AML-193 (cell line): ENCODE data around the gene LONRF2.
A peak's percentile ranks its signal among the peaks of the same experiment; 100 is the strongest.

Source experiments
- DNase-seq, 2 experiments: peaks; one replicate each; lab custom pipeline; 2025; lab: John Stamatoyannopoulos, UW

The LONRF2 gene

DNA sequence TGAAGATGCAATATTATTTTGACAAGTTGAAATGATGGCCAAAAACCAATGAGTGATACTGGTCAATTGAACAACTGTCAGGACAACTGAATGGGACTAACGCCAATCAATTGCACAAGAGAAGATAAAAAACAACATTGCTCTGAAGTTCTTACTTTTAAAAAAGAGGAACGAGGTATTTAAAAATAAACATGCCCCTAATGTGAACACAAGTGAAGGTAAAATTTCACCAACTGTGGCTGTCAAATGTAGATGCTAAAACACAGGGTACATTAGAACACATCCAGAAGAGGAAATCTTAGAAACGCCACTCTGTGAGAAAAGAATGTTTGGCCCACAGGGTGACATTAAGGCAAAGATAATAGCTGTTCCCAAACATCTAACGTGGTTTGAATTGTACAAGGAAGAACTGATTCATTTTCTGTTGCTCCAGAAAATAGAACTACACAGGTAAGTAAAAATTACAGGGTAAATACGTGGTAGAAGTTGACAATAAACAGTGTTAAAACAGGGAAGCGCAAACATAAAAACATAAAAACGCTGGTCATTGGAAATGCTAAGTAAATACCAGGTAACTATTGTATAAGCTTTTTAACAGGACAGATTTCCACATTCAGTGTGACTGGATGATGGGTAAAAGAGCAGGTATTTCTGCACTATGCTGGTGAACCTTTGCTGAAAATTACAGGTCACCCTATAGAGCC, 20.3 kb downstream of the LONRF2 start:
- no peak for DNase-seq

DNA sequence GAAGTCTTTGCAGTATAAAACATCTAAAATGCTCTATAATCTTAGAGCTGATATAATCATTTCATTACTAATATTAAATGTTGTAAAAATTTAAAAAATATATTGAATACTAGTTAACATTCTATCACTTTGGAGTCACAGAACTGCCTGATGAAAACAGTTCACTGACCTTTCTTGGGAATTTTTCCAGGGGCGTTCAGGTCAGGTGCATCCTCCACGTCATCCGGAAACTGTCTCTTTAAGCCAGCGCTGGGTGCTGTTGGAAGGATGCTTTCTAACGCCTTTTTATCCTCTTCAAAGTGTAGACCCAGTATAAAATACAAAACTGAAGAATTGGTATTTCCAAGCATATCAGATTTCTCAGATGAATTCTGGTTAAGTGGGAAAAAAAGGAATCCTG, 22.8 kb downstream of the LONRF2 start:
- no peak for DNase-seq

DNA sequence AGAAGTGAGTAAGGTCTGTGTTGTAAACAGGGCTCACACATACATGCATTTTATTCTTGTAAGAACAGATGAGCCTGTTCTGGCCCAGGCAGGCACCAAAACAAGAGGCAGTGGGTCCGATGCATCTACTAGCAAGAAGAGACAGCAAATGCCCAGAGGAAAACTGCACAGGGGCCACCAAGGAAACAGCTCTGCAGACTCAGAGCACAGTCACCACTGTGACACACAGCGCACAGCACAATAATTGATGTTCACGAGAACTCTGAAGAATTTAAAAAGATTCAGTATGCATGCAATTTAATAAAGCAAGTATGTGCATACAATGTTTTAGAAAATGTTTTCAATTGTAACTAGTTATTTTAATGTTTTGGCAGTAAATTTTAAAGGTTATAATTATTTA, 24.8 kb downstream of the LONRF2 start:
- no peak for DNase-seq

DNA sequence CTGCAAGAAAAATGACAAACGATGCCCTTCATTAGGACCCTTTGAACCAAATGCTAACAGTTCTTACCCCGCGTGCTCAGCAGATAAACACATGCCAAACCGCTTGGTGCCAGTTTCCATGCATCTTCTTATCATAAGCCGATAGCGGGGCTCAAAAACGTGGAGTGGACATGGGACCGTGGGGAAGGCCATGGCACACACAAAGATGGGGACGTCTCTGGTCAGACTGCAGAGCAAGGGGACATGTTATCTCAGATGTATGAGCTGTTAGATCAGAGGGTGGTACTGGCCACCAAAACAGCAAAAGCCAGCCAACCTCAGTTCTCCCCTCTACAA, 28.2 kb downstream of the LONRF2 start:
- DNase-seq, result no peak

GRCh38 chr2:100293341-100294161, 28.8 kb downstream of the LONRF2 start:
- DNase-seq, result no peak

DNA sequence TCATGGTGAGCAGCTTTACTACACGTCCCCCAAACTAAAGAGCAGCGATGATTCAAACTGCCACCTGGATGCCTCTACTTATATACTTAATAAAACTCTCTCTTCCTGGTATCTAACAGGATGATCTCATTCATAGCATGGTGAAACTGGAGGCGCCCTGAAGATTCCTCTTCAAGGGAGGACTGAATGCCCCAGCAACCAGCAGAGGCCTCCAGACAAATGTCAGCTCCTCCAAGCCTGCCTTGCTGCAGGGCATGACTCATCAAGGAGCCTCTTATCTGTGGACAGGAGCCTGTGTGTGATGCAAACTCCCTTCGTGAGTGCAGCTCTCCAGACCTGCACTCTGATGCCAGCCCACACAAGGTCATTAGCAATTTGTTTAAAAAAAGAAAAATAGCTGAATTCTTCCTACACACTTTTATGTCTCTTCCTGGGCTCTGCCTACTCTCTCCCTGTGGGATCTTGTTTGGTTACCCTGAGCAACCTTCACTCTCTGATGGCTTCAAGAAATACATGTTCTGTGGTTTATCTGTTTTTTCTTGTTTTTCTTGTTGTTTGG, 30.2 kb downstream of the LONRF2 start:
- DNase-seq, result peak; percentile 15 to 26

DNA sequence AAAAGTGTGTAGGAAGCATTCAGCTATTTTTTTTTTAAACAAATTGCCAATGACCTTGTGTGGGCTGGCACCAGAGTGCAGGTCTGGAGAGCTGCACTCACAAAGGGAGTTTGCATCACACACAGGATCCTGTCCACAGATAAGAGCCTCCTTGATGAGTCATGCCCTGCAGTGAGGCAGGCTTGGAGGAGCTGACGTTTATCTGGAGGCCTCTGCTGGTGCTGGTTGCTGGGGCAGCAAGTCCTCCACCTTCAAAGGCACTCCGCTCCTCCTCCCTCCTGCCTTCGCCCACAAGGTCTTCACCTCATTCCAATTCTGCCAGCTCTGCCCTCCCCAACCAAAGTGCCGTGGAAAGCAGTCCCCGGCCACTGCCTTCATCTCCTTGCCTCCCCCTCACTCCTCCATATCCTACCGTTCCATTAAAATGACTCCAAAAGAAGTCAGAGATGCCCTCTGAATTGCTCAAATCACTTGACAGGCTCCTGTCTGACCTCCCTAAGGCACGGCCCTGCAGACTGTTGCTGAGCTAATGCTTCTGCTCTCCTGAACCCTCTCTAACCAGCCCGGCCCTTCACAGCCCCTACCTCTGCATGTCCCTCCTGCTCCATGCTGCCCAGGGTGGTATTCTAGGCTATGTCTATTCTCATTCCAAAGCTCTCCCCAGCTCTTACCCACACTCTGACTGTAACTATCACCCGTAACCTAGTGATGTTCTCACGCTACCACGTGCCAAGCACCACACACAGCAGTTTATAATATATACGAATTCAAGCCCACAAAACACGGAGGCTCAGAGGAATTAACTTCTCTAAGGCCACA, 30.9 kb downstream of the LONRF2 start:
- DNase-seq, result peak; percentile 30 to 33

DNA sequence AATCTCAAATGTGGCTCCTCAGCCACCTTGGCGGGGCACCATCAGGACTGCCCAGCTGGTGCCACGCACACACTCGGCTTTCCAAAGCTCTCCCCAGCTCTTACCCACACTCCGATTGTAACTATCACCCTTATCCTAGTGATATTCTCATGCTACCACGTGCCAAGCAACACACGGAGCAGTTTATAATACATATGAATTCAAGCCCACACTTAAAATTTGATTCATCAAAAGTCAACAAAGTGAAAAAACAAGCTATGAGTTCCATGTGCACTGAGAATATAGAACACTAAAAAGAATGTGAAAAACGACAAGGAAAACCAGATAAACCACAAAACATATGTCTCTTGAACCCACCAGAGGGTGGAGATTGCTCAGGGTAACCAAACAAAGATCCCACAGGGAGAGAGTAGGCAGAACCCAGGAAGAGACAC, 31.6 kb downstream of the LONRF2 start:
- no peak for DNase-seq

- peak in 1 of 2 experiments; percentile 7 for DNase-seq
Observed at GRCh38 chr2:100289020-100289419, 33.3 kb downstream of the LONRF2 start.

GRCh38 chr2:100286318-100286717, 36.0 kb downstream of the LONRF2 start:
- no peak for DNase-seq

- DNase-seq, result no peak
Observed at GRCh38 chr2:100285691-100286090, 36.6 kb downstream of the LONRF2 start.

DNA sequence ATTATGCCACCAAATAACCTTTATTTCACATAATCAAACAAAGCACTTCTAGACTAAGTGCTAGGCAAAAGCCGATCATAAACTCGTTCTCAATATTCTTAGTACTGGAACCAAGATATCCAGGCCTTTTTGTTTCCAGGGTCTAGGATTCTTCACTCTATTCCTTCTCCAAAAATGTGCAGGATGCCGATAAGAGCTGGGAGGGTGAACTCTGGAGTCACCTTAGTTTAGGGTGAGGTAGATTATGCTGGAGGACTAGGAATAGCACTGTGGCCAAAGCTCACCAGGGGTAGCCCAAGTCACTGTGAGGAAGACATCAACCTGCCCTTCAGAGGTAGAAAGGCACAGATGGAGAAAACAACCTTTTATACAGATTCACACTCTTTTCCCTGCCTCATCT, 37.3 kb downstream of the LONRF2 start:
- no peak for DNase-seq

- no peak for DNase-seq
Observed at GRCh38 chr2:100283724-100284501, 38.4 kb downstream of the LONRF2 start.

DNA sequence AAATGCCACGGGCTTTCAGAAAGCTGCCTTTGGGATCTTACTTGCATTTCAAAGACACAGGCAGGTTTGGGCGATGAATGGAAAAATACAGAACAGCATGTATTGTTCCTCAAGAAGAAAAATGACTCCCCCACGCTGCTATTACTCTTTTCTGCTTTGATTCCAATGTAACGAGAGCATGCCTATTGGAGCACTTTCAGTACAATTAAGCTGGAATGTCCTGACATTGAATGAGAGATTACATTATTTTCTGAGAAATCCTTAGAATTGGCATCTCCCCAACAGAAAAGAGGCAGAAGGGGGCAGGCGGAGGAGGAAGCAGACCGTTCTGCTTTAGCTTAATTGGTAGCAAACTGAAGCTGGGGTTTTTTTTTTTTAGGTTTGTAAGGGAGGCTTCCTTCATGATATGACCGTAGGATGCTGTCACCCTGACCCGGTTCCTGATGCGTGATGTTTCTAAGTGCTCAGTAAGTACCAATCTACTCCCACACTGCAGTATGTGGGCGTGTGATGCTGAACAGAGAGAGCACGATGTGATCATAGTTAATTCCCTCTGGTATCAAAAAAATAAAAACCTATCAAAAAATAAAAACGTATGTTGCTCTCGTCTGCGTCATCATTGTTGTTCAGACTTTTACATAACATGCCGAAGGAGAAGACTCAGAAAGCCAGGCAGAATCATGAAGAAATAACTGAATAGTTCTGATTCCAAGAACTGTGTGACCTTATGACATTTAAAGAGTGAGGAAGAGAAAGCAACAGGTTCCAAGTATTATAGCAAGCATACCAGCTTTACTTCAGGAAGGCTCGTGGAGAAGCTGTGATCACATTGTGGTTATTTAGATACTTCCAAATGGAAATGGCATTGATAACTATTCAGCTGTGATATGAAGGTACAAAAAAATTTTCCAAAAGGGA, 40.5 kb downstream of the LONRF2 start:
- no peak for DNase-seq

GRCh38 chr2:100279586-100280534, 42.4 kb downstream of the LONRF2 start:
- DNase-seq, result no peak

- DNase-seq, result no peak
Observed at GRCh38 chr2:100278986-100279385, 43.3 kb downstream of the LONRF2 start.

DNA sequence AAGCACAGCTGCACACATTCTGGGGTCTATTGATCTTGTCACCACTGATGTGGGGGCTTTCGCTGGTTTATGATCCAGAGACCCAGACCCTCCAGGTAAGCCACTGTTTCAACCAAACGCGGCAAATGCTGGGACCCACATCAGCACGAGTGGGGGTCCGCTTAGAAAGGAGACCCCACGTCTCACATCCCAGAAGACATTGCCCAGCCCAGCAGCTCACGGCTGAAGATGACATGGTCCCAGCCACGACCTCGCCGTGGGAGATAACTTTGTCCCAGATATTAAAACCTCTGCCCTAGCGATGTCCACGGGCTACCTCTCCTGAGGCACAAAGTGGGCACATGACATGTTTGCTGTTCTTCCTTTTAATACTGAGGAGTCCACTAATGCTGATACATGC, 43.8 kb downstream of the LONRF2 start:
- DNase-seq, result no peak

DNA sequence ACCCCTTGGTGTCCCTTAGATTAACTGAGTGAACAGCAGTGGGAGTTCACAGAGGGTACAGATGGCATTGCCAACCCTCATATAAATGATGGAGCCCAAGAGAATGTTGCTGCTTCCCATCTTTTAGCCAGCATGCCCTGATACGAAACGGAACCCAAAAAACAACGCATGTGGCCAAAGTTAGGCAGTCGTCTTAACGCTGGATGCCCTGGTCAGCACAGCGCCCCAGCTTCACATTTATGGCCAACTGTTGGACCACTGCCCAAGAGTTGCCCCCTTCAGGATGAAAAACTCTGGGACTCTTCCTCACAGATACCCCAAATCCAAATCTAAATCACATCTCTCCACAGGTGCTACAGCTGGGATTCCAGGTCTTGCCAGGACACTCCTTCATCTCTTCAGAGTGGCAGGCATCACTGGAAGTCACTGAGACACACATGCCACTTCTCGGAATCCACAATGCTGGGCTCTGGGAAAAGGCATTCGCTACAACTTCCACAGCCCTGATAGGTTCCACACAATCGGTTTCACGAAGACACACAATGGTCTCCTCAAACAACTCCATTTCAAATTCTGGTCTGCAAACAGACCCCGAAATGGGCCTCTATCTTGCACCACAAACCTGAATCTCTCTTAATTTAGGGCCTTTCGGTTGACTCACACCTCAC, 44.6 kb downstream of the LONRF2 start:
- no peak for DNase-seq

DNA sequence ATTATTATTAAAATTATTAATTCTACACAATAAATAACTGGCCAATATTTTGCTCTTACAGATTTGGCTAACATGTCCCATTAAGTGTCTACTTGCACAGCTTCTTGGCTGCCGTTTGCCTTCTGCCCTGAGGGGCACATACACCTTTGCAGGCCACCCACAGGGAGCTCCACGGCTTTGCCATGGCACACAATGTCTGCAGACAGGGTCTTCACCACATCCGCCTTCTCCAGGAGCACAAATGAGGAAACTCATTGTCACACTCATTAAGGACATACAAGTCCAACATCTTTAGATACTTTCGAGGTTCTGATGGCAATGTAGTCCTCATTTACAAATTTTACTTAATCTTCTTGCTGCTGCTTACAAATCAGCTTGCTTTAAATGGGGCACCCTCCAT, 45.6 kb downstream of the LONRF2 start:
- DNase-seq, result no peak
